Small intestine (tissue), 7 donors: ENCODE results near the gene BRAT1. TPM values are rescaled to one million over a fixed set of nuclear protein-coding genes. Genes with fewer than 3 reads are reported as not detected.

ENCODE experiments used
- DNase-seq, 2 donors: peaks; one replicate each; pipeline versions ENCODE4 v3.0.0 to v3.0.0-alpha.2; 2013
- FAIRE-seq: peaks from 2 replicates; lab custom pipeline; 2012; peaks lifted over from hg19 to GRCh38; lab: Jason Lieb, UNC
- H3K27ac ChIP-seq, 3 donors: one replicate each; pipeline ENCODE4 v1.5.1; 2013; ENCODE audit warnings: low read length in 2 of 3, mild to moderate bottlenecking in 2 of 3, control low read depth in 1 of 3, inconsistent platforms in 1 of 3, low read depth in 1 of 3, moderate library complexity in 1 of 3
- H3K27me3 ChIP-seq, 3 donors: one replicate each; pipeline ENCODE4 v1.6.1; 2013; ENCODE audit warnings: low read length in 3 of 3, inconsistent platforms in 1 of 3; ENCODE audit not compliant: control insufficient read depth in 3 of 3, insufficient read depth in 3 of 3
- H3K36me3 ChIP-seq, 3 donors: one replicate each; pipeline ENCODE4 v1.6.1; 2013; ENCODE audit warnings: low read length in 3 of 3, inconsistent platforms in 1 of 3, low read depth in 1 of 3, mild to moderate bottlenecking in 1 of 3, moderate library complexity in 1 of 3; ENCODE audit not compliant: control insufficient read depth in 3 of 3, insufficient read depth in 2 of 3
- H3K4me1 ChIP-seq, 3 donors: one replicate each; pipeline ENCODE4 v1.6.1; 2013; ENCODE audit warnings: low read length in 2 of 3, inconsistent platforms in 1 of 3, low read depth in 1 of 3, mild to moderate bottlenecking in 1 of 3, moderate library complexity in 1 of 3; ENCODE audit not compliant: control insufficient read depth in 3 of 3, insufficient read depth in 2 of 3
- H3K4me3 ChIP-seq, 3 donors: one replicate each; pipeline ENCODE4 v1.5.1; 2013; ENCODE audit warnings: low read length in 3 of 3, control low read depth in 1 of 3, inconsistent platforms in 1 of 3, low read depth in 1 of 3, mild to moderate bottlenecking in 1 of 3, moderate library complexity in 1 of 3
- H3K9me3 ChIP-seq, 2 donors: one replicate each; pipeline ENCODE4 v1.6.1; 2013; ENCODE audit warnings: low read depth in 1 of 2, low read length in 1 of 2; ENCODE audit not compliant: control insufficient read depth in 2 of 2, insufficient read depth in 1 of 2
- WGBS, 3 donors: extraction: QIAGEN DNeasy Blood & Tissue Kit; methylation state at CpG; one replicate each; pipeline ENCODE4 v1.1.7; 2013; 5-methylcytosine and 5-hydroxymethylcytosine counted together
- polyA plus RNA-seq, 4 donors: library from polyadenylated mRNA; stranded (reverse) in 3 of 4; unstranded in 1 of 4; fragments of 200-250 nt in 3 of 4; fragments of 120-200 nt in 1 of 4; gene quantifications; one replicate each; pipeline versions ENCODE4 v1.2.1 to v1.2.3, GENCODE V29; 2013
- donor health status: healthy with polysubstance abuse.
- donor health status: control.
- donor health status: control.
- donor health status: Bipolar disorder and iron deficiency.
- donor health status: healthy.

The BRAT1 gene
- polyA plus RNA-seq, 4 donors: 25.1 to 40.3 (median 28.2) TPM

DNA sequence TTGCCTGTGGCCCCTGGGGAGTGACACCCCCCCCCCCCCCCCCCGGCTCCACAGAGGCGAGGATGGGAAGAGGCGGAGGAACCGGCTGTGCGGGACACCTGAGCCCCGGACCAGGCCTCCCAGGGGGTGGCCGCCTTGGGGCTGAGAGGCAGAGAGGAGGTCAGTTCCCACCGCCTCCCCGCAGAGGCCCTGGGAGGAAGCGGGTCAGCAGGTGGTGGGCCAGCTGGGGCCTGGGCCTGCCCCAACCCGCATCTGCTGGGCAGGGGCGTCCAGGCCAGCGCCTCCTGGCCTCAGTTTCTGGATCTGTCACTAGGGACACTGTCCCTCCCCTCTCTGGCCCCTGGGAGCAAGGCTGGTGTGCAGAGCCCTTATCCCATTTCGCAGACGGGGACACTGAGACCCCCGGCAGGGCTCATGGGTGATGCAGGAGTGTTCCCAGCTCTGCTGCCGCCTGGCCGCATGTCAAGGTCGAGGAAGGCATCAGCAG is 50.4 kb downstream of the BRAT1 start:
- no peaks in the 10 kb centered on the region for H3K36me3 ChIP-seq
- WGBS, 3 donors: 82 to 92% (median 90%) methylated on average over 16 to 19 of the region's 19 CpGs
- no peaks in the 10 kb centered on the region for H3K27me3 ChIP-seq
- FAIRE-seq (no peak), DNase-seq (no peak)
- no peaks in the 10 kb centered on the region for H3K9me3 ChIP-seq
- no peak overlapping the region for H3K27ac ChIP-seq
- peaks cover 0 to 11% (median 2%) of the 10 kb centered on the region in 3 donors for H3K4me1 ChIP-seq
- H3K4me3 ChIP-seq: no peak overlapping the region

DNA sequence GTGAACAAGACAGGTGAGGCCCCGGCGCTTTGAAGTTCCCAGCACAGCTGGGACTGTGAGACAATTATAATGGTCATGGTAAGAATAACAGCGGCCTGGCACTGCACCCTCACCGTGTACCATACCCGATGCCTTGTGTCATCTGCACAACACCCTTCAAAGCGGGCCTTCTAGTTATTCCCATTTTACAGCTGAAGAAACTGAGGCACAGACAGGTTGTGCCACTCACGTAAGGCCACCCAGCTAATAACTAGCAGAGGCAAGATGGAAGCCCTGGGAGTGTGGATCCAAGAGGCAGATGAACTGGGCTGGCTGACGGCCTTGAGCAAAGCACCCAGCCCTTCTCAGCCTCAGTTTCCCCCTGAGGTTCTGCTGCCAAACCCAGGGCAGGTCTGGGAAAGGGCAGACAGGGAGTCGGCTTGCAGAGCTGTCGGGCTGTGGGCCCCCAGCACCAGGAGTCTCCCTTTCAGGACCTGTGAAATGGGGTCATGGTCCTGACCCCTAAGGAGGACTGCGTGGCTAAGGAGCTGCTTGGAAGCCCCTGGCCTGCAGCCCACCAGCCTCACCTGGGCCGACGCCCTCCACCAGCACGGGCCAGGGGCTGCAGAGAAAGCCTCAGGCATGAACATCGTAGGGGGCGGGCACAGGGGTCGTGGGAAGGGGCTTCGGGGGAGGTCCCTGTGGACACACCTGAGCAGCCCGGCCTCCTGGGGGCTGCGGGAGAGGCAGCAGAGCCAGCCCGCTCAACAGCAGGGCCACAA is 51.0 kb downstream of the BRAT1 start:
- Histone ChIP-seq H3K4me1 (peaks cover 0 to 11% (median 2%) of the 10 kb centered on the region in 3 donors), H3K36me3 (no peaks in the 10 kb centered on the region), H3K9me3 (no peaks in the 10 kb centered on the region), H3K4me3 (no peak overlapping the region), H3K27me3 (no peaks in the 10 kb centered on the region), H3K27ac (no peak overlapping the region)
- 74 to 89% (median 88%) methylated on average over 14 to 21 of the region's 21 CpGs for WGBS, 3 donors
- FAIRE-seq (no peak), DNase-seq (no peak)

DNA sequence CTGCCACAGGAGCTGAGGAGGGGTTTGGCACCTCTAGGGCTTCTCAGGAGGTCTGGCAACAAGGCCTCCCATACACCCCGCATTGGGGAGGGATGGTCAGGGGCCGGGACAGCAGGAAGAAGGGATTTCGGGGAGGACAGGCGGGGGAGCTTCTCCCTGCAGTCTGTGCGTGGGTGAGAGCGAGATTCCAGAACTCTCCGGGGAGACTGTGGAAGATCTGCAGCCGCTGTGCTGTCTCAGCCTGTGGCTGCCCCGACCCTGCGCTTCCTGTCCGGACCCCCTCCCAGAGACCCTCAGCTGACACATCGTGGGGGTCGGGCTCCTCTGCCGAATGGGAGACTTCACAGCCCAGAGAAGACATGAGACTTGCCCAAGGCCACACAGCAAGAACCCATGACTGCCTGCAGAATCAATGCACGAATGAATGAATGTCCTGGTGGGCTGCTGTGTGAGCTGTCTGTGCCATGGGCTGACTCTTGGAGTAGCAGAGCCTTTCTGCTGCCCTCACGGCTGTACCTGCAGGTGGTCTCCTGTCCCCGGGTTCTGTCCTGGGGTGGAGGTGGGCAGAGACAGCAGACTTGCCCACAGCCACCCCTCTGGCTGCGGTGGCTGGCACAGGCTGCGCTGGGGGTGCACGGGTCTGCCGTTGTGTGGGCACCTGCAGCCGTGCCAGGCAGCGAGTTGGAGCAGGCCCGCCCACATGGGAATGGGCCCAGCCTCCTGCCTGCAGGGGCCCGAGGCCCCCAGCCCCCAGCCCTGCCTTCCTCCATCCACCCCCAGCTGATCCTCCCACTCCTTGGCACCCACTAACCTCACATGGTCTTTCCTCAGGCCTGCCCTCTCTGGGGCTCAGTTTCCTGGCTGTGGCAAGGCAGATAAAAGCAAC is 52.0 kb downstream of the BRAT1 start:
- H3K36me3 ChIP-seq: no peaks in the 10 kb centered on the region
- H3K27me3 ChIP-seq: no peaks in the 10 kb centered on the region
- WGBS, 3 donors: 68 to 77% (median 77%) methylated on average over 23 to 25 of the region's 25 CpGs
- H3K9me3 ChIP-seq: no peaks in the 10 kb centered on the region
- FAIRE-seq: no peak
- H3K4me1 ChIP-seq: peaks cover 0 to 4% (median 0%) of the 10 kb centered on the region in 3 donors
- H3K4me3 ChIP-seq: no peak overlapping the region
- H3K27ac ChIP-seq: no peak overlapping the region
- DNase-seq: no peak

DNA sequence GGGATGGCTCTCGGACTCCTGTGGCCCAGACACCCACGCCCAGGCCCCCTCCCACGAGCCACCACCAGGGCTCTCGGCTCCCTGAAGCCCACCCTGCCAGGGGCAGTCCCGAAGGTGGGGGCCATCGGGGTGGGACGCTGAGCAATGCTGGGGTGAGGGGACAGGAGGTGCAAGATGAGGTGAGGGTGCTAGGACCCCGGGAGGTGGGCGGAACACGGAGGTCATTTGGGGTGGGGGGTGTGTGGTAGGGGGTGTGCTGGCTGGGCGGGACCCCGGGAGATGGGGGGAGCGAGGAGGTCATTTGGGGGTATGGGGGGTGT is 52.7 kb downstream of the BRAT1 start:
- H3K36me3 ChIP-seq: no peaks in the 10 kb centered on the region
- FAIRE-seq (no peak), DNase-seq (no peak)
- H3K27ac ChIP-seq: no peak overlapping the region
- no peaks in the 10 kb centered on the region for H3K9me3 ChIP-seq
- H3K27me3 ChIP-seq: no peaks in the 10 kb centered on the region
- no peak overlapping the region for H3K4me3 ChIP-seq
- 70 to 80% (median 76%) methylated on average over 10 to 13 of the region's 13 CpGs for whole genome bisulfite sequencing, 3 donors
- peaks cover 0 to 3% (median 0%) of the 10 kb centered on the region in 3 donors for H3K4me1 ChIP-seq

DNA sequence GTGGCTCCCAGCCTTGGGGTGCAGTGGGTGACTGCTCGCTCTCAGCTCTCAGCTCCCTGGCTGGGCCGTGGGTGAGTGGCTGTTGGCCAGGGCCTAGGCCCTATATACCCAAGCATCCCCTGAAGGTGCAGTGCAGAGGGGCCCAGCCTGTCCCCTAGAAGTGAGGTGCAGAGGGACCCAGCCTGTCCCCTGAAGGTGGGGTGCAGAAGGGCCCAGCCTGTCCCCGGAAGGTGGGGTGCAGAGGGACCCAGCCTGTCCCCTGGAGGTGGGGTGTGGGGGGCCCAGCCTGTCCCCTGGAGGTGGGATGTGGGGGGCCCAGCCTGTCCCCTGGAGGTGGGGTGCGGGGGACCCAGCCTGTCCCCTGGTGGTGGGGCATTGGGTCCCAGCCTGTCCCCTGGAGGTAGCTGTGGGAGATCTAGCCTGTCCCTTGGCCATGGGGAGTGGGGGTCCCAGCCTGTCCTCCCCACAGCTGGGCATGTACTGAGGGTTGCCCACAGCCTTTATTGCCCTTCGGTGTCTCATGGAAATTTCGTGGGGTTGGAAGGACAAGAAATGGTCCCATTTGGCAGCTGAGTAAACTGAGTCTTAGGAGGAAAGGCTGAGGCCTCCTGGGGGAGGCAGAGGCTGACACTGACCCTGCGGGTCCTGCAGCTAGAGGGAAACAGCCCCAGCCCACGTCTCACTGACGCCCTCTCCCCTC is 53.2 kb downstream of the BRAT1 start:
- Histone ChIP-seq H3K9me3 (no peaks in the 10 kb centered on the region), H3K4me1 (peaks cover 0 to 4% (median 0%) of the 10 kb centered on the region in 3 donors), H3K27ac (no peak overlapping the region), H3K27me3 (no peaks in the 10 kb centered on the region), H3K4me3 (no peak overlapping the region), H3K36me3 (no peaks in the 10 kb centered on the region)
- FAIRE-seq (no peak), DNase-seq (no peak)
- 80 to 87% (median 83%) methylated on average over 8 to 9 of the region's 9 CpGs for WGBS, 3 donors

DNA sequence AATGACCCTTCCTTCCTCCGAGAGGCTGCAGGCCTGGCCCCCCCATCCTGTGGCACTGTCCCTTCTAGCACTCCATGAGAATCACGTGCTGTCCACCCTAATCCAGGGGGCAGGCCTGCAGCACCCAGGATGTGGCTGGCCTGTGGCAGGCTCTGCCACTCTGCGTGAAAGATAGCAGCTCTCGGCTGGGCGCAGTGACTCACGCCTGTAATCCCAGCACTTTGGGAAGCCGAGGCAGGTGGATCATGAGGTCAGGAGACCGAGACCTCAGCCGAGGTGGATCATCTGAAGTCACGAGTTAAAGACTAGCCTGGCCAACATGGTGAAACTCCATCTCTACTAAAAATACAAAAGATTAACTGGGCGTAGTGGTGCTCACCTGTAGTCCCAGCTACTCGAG is 54.6 kb downstream of the BRAT1 start:
- Histone ChIP-seq H3K4me1 (peaks cover 0 to 4% (median 0%) of the 10 kb centered on the region in 3 donors), H3K27ac (no peak overlapping the region), H3K27me3 (no peaks in the 10 kb centered on the region), H3K9me3 (no peaks in the 10 kb centered on the region), H3K4me3 (no peak overlapping the region), H3K36me3 (no peaks in the 10 kb centered on the region)
- FAIRE-seq (no peak), DNase-seq (no peak)
- 83 to 90% (median 84%) methylated on average over 12 of the region's 12 CpGs for WGBS, 3 donors

DNA sequence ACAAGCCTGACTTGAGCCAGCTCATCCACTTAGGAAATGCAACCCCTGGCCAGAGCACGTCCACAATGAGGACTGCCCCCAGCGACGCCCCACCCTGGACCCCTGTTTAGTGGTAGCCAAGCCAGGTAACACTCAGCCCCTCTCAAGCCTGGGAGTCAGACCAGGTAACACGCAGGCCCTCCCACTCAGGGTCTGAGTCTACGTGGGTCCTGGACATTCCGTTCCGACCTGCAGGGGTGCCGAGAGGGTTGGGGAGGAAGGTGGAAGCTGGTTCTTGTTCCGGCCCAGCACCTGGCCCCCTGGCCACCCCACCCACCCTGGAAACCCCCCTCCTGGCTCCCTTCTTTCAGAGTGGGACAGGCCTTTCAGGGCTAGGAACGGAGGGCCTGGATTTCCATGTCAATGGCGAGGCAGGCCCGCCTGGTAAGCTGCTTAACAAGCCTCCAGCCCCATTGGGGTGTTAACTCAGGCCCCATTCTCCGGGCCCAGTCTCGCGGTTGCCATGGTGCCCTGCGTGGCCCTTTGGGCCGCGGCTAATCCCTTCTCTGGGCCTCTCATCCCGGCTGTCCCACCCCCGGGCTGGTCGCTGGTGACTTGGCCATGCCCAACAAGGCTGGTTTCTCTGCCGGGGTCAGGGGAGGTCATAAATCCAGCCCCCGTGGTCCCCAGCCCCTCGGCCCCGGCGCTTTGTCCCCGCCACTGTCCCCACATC is 55.4 kb downstream of the BRAT1 start:
- DNase-seq: no peak
- H3K4me1 ChIP-seq: peaks cover 0 to 8% (median 0%) of the 10 kb centered on the region in 3 donors
- no peak overlapping the region for H3K4me3 ChIP-seq
- no peaks in the 10 kb centered on the region for H3K36me3 ChIP-seq
- no peaks in the 10 kb centered on the region for H3K27me3 ChIP-seq
- H3K27ac ChIP-seq: no peak overlapping the region
- no peaks in the 10 kb centered on the region for H3K9me3 ChIP-seq
- WGBS, 3 donors: 85 to 88% (median 88%) methylated on average over 26 to 27 of the region's 27 CpGs
- FAIRE-seq: no peak
